NCI-H748 treated with DMSO at 0.1 percent for 48 hours (cell line): Measurements from ENCODE around the gene SFSWAP.
"Not testable (repeated sequence)": the region's sequence is repeated elsewhere in the genome, so short reads cannot be mapped to it uniquely, and the experiment has no call there.

Experiments used
- DNase-seq: peaks from one replicate; lab custom pipeline; 2025; lab: John Stamatoyannopoulos, UW

SFSWAP gene

DNA sequence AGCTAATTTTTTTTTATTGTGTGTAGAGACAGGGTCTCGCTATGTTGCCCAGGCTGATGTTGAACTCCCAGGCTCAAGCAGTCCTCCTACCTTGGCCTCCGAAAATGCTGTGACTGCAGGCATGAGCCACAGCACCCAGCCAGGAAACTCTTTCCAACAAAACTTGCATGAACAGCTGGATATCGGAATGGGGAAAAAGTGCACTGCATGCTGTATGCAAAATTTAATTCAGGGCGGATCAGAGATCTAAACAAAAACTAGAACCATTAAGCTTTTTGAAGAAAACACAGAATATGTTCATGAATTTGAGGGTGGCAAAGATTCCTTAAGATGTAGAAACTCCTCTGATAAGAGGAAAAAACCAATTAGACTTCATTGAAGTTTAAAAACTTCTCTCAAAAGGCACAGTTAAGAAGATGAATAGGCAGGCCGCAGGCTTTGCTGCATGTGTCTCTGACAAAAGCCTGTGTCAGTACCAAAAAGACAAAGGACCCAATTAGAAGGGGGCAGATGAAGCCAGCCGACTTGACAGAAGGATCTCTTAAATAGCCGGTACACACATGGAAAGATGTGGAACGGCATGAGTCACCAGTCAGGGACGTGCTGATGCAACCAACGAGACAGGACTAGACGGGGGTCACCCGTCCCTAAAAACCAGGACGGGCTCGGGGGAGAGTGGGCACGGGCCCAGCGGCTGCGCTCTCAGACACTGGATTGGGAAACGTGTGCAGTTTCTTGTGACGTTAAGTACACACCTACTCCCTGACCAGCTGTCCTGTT is 82.5 kb downstream of the SFSWAP start:
- no peak for DNase-seq

DNA sequence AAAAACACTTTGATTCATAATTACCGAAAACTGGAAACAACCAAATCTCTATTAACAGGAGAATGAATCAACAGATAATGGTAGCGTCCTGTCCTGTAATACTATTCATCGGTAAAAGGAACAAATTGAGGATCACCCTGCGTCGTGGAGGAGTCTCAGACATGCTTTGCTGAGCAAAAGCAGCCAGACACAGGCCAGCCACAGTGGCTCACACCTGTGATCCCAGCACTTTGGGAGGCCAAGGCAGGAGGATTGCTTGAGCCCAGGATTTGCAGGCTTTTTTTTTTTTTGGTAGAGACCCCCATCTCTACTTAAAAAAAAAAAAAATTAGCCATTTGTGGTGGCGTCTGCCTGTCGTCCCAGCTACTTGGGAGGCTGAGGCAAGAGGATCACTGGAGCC is 83.2 kb downstream of the SFSWAP start:
- DNase-seq: no peak

DNA sequence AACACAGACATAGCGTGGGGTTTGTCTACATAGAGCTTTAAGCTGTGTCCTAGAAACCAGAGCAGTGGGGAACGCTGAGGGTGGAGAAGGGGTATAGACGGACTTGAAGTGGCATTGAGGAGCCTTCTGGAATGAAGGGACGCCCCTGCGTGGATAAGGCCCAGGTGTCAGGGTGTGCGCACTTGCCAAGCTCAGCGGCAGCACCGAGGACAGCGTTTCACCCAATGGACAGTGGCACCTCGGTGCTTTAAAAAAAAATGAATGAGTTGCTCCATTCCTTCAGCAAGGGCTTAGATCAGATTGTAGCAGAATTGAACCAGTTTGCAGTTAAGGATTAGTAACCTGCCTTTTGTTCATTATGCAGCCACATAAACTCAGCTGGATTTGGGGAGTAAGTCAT is 83.7 kb downstream of the SFSWAP start:
- DNase-seq: no peak

DNA sequence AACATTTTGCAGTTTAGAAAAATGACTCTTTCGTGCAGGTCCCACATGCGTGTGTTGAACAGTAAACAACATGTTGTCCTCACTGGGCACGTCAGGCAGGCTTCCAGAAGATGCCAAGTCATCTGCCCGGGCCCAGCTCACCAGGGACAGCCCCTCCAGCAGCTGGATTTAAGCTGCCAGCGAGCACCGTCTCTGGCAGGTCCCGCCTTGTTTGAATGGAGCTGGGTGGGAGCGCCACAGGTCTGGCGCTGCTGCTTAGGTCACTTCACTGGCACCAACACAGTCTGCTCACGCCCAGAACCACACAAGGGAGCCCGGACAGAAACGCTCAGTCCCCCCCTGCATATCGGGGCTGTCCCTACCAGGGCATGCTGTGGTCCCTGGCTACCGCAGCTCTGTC is 84.2 kb downstream of the SFSWAP start:
- DNase-seq: no peak

GRCh38 chr12:131795690-131796410 is 85.0 kb downstream of the SFSWAP start:
- no peak for DNase-seq

GRCh38 chr12:131796411-131796736 is 85.5 kb downstream of the SFSWAP start:
- DNase-seq: no peak

GRCh38 chr12:131796754-131797587 is 86.1 kb downstream of the SFSWAP start:
- no peak for DNase-seq

GRCh38 chr12:131797588-131797934 is 86.7 kb downstream of the SFSWAP start:
- no peak for DNase-seq

DNA sequence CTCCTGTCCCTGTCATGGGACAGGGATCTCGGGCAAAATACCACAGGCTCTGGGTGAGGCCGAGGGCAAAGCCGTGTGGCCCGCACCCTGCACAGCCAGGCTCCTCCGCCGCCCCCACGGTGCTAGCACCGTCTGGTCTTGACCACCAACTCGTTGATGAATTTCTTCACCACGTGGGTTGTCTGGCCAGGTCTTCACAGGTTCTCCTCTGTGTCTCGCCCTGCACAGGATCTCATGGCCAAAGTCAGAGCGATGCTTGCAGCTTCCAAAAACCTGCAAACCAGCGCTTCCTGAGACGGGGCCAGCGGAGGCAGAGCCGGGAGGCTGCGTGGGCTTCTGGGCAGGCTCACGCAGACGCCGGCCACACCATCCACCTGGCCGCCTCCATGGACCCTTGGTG is 88.3 kb downstream of the SFSWAP start:
- no peak for DNase-seq

- no peak for DNase-seq
Measured at GRCh38 chr12:131799828-131800593, 89.1 kb downstream of the SFSWAP start.

- DNase-seq: no peak
Measured at GRCh38 chr12:131800594-131801135, 89.8 kb downstream of the SFSWAP start.

GRCh38 chr12:131801254-131801866 is 90.5 kb downstream of the SFSWAP start:
- no peak for DNase-seq

DNA sequence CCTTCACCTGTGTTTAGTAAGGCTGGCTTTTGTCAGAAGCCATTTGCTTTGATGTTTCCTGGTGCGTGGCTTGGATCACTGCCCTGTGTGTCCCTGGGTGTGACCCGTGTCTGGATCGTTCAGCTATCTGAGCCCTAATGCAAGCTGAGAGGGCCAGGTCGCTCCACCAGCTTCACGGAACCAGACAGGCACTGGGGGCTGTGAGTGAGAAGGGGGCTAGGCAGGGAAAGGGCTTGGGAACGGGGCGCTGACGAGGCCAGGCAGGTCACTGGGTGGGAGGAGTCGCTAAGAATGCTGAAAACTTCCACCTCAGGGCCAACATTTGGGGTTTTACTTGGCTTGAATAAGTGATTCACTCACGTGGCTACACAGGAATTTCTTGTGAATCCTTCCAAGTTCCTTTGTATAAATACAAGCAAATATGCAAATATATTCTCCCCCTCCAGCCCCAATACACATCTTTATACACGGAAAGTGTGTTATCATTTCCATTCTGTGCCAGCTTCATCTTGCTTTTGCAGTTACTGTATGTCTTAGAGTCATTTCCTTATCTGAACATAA is 93.2 kb downstream of the SFSWAP start:
- DNase-seq: no peak

DNA sequence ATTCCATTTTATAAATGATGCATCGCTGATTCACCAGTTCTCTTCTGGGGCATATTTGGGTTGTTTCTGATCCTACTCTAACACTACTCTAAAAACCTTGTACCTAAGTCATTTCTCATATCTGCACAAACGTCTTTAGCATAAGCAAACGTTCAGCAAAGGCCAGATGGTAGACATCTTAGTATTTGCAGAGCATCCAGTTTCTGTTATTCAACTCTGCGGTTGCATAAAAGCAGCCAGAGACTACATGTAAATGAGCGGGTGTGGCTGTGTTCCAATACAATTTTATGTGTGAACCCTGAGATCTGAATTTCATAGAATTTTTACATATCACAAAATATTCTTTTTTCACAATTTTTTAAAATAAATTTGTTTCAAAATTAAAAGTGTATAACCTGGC is 94.5 kb downstream of the SFSWAP start:
- DNase-seq: no peak

DNA sequence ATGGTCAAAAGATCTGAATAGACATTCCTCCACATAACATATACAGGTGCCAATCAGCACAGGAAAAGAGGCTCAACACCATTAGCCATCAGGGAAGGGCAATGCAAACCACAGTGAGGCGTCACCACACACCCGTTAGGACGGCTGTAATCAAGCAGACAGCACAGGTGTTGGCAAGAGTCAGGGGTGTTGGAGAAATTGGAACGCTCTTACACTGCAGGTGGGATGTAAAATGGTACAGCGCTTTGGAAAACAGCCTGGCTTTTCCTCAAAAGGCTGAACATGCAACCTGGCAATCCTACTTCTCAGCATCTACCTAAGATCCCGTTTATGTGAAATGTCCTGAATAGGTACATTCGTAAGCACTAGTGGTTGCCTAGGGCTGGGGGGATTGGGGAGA is 95.8 kb downstream of the SFSWAP start:
- DNase-seq: no peak

DNA sequence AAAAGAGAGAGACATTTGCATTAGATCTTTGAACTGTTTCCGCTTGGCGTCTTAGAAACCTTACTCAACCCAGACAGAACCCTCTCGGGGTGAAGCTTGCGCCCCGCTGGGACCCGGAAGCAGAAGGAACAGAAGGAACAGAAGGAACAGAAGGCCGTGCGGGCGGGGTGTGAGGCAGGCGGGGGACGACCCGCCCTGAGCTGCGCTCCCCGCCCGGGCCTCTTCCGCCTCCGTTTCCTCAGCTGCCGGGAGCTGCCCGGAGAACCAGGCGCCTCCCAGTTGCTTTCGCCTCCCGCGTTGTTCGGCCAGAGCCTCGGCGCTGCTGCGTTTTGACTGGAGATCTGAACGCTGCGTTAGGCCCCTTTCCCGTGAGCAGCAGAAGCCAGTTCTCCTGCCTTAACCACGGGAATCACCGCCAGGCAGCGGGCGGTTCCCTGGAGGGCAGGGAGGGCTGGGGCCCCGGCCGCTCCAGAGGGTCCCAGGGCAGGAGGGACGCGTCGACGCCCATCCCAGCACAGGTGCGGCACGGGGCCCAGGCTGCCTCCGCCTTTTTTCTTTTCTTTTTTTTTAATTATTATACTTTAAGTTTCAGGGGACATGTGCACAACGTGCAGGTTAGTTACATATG is 98.0 kb downstream of the SFSWAP start:
- DNase-seq: no peak

- not testable (repeated sequence) for DNase-seq
Measured at GRCh38 chr12:131809476-131810254, 98.8 kb downstream of the SFSWAP start.

GRCh38 chr12:131810726-131811125 is 99.8 kb downstream of the SFSWAP start:
- no peak for DNase-seq

GRCh38 chr12:131815131-131815530 is 104.2 kb downstream of the SFSWAP start:
- DNase-seq: no peak

DNA sequence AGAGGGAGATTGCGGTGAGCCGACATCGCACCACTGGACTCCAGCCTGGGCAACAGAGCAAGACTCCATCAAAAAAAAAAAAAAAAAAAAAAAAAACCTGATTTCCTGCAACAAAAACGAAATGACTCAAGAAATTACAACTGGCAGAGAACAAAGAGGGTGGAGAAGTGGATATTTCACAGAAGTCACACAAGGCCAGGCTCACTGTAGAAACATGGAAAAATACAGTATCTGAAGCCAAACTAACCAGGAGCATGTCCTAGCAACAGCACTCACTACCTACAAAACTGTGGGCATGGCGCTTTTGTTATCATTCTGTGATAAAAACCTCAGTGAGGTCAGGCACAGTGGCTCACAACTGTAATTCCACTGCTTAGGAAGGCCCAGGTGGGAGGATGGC is 105.6 kb downstream of the SFSWAP start:
- DNase-seq: no peak
